SK-N-SH (cell line): Measurements from ENCODE around the gene STARD13. TPM values are rescaled to one million over a fixed set of nuclear protein-coding genes. Genes with fewer than 3 reads are reported as not detected.
A peak's percentile ranks its signal among the peaks of the same experiment; 100 is the strongest.

ENCODE experiments used
- CTCF ChIA-PET: fragments of 300-600, 350-600 bp; formaldehyde crosslinking; extraction: SDS; loops from one replicate; lab custom pipeline; 2021; lab: Yijun Ruan, JAX
- POLR2A ChIA-PET: fragments of 350-600 bp; sonication (Branson Sonifier 250); formaldehyde crosslinking; extraction: SDS; loops from one replicate; lab custom pipeline; 2020; ENCODE audit warnings: antibody characterized with exemption, inconsistent platforms; lab: Yijun Ruan, JAX
- DNase-seq: peaks from one replicate; pipeline ENCODE4 v3.0.0; 2012
- H2AFZ ChIP-seq: fragments of 200-600 bp; sonication (generic); 2 replicates; pipeline ENCODE4 v1.8.1; 2016; ENCODE audit warnings: antibody characterized with exemption, mild to moderate bottlenecking, low read depth
- H3F3A ChIP-seq: fragments of 200-600 bp; sonication (generic); replicated peaks from 2 replicates; pipeline ENCODE3; 2016; ENCODE audit warnings: antibody characterized with exemption, mild to moderate bottlenecking; ENCODE audit not compliant: insufficient read depth
- H3K27ac ChIP-seq, 2 experiments: fragments of 200-500 bp in 1 of 2; fragments of 200-600 bp in 1 of 2; sonication (Bioruptor generic) in 1 of 2; sonication (generic), shearing (Covaris generic) in 1 of 2; 2 replicates each; pipeline versions ENCODE4 v1.5.1 to v1.6.1; 2014 to 2016; ENCODE audit warnings: low read depth in 2 of 2, inconsistent platforms in 1 of 2, low read length in 1 of 2, mild to moderate bottlenecking in 1 of 2, mixed read lengths in 1 of 2
- H3K27me3 ChIP-seq: fragments of 200-600 bp; sonication (generic), shearing (Covaris generic); 2 replicates; pipeline ENCODE4 v1.6.1; 2016; ENCODE audit warnings: mixed run types; ENCODE audit not compliant: insufficient read depth
- H3K36me3 ChIP-seq, 2 experiments: fragments of 200-500 bp in 1 of 2; fragments of 200-600 bp in 1 of 2; sonication (Bioruptor generic) in 1 of 2; sonication (generic) in 1 of 2; replicated peaks in 1 of 2; 2 replicates each; pipeline versions ENCODE3 to v1.5.1; 2014 to 2016; ENCODE audit warnings: low read length in 1 of 2, mild to moderate bottlenecking in 1 of 2; ENCODE audit not compliant: insufficient read depth in 2 of 2, control insufficient read depth in 1 of 2
- H3K4me1 ChIP-seq, 2 experiments: fragments of 200-500 bp in 1 of 2; fragments of 200-600 bp in 1 of 2; sonication (Bioruptor generic) in 1 of 2; sonication (generic), shearing (Covaris generic) in 1 of 2; 2 replicates each; pipeline versions ENCODE4 v1.5.1 to v1.6.1; 2014 to 2016; ENCODE audit warnings: low read depth in 1 of 2, low read length in 1 of 2, mixed run types in 1 of 2; ENCODE audit not compliant: insufficient read depth in 2 of 2, control insufficient read depth in 1 of 2
- H3K4me2 ChIP-seq: fragments of 200-600 bp; sonication (generic), shearing (Covaris generic); 2 replicates; pipeline ENCODE4 v1.6.1; 2017; ENCODE audit warnings: mixed run types
- H3K4me3 ChIP-seq, 2 experiments: fragments of 200-500 bp in 1 of 2; fragments of 200-600 bp in 1 of 2; sonication (Bioruptor generic) in 1 of 2; sonication (generic), shearing (Covaris generic) in 1 of 2; 2 replicates each; pipeline versions ENCODE4 v1.5.1 to v1.8.1; 2014 to 2016; ENCODE audit warnings: low read depth in 2 of 2, inconsistent platforms in 1 of 2, low read length in 1 of 2, mild to moderate bottlenecking in 1 of 2, mixed read lengths in 1 of 2, moderate library complexity in 1 of 2
- H3K79me2 ChIP-seq: fragments of 200-600 bp; sonication (generic); 2 replicates; pipeline ENCODE4 v1.8.1; 2017; ENCODE audit warnings: mild to moderate bottlenecking; ENCODE audit not compliant: insufficient read depth
- H3K9ac ChIP-seq: fragments of 200-600 bp; sonication (generic); 2 replicates; pipeline ENCODE4 v1.6.1; 2017; ENCODE audit warnings: mixed run types
- H3K9me2 ChIP-seq: fragments of 200-600 bp; sonication (generic); 2 replicates; pipeline ENCODE4 v1.6.1; 2017; ENCODE audit warnings: mixed run types
- H3K9me3 ChIP-seq: fragments of 200-600 bp; sonication (generic); 2 replicates; pipeline ENCODE4 v1.6.1; 2017; ENCODE audit warnings: mixed run types, mild to moderate bottlenecking, moderate library complexity
- H4K20me1 ChIP-seq: fragments of 200-600 bp; sonication (generic); 2 replicates; pipeline ENCODE4 v1.6.1; 2017; ENCODE audit warnings: mild to moderate bottlenecking, mixed run types; ENCODE audit not compliant: insufficient read depth
- CHD2 ChIP-seq: fragments of 150-350 bp; IDR thresholded peaks from 2 replicates; pipeline ENCODE4 v1.6.1; 2018; ENCODE audit warnings: low read length; ENCODE audit not compliant: partially characterized antibody
- EP300 ChIP-seq, 2 experiments: IDR thresholded peaks; 2 replicates each; pipeline versions ENCODE4 v1.4.0 to v1.6.1; 2012; ENCODE audit warnings: borderline replicate concordance in 1 of 2, low read depth in 1 of 2, low read length in 1 of 2
- FOXM1 ChIP-seq: IDR thresholded peaks from 2 replicates; pipeline ENCODE4 v1.4.0; 2012; ENCODE audit warnings: low read depth, mild to moderate bottlenecking
- MAX ChIP-seq: IDR thresholded peaks from 2 replicates; pipeline ENCODE4 v1.4.0; 2012; ENCODE audit warnings: low read depth
- NFIC ChIP-seq: IDR thresholded peaks from 2 replicates; pipeline ENCODE4 v1.4.0; 2012; ENCODE audit warnings: borderline replicate concordance
- NRF1 ChIP-seq: IDR thresholded peaks from 2 replicates; pipeline ENCODE4 v1.6.1; 2012; ENCODE audit warnings: low read depth, mild to moderate bottlenecking, low read length
- POLR2AphosphoS5 ChIP-seq: IDR thresholded peaks from 2 replicates; pipeline ENCODE4 v1.6.1; 2012; ENCODE audit warnings: low read depth, low read length
- RAD21 ChIP-seq: IDR thresholded peaks from 2 replicates; pipeline ENCODE4 v1.6.1; 2012; ENCODE audit warnings: mild to moderate bottlenecking, low read length
- SMC3 ChIP-seq: IDR thresholded peaks from 2 replicates; pipeline ENCODE4 v1.6.1; 2012; ENCODE audit warnings: low read depth, low read length, improper control_type of control experiment
- TCF12 ChIP-seq: IDR thresholded peaks from 2 replicates; pipeline ENCODE4 v1.4.0; 2012
- WGBS: methylation state at CpG from one replicate; pipeline ENCODE4 v1.1.6; 2017; ENCODE audit warnings: low lambda C conversion rate; 5-methylcytosine and 5-hydroxymethylcytosine counted together
- polyA plus RNA-seq, 3 experiments: library from polyadenylated mRNA; depleted of rRNA; stranded (reverse); fragments of >200 nt; gene quantifications; 2 replicates each; pipeline ENCODE4 v1.2.3, GENCODE V29; 2012
- TF ChIP-seq, protein P1 (sequence below): fragments of 200-600 bp; sonication (generic); IDR thresholded peaks from 2 replicates; pipeline ENCODE4 v1.6.1; 2017; ENCODE audit warnings: antibody characterized with exemption, mild to moderate bottlenecking, moderate library complexity

The STARD13 gene
- polyA plus RNA-seq, 1 of the 3 experiments (the other 2 are of a cell fraction), result 5.7 TPM

DNA sequence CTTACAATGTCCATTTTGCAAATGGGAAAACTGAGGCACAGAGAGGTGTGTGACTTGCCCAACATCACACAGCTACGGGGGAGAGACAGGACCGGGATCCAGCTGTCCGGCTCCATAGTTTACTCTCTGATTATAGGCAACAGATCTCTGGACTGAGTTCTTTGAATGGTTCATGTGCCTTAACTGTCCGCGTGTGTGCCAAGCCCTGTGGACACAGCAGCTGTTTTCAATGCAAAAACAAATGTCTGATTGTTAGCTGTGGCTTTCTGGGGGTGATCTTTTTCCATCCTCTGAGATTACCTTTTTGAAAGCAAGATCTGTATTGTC is 175.2 kb downstream of the STARD13 start:
- CTCF ChIA-PET, result no interaction called here
- H3K79me2 ChIP-seq, result no peaks in the 10 kb centered on the region
- no peak overlapping the region for H3K4me3 ChIP-seq
- H3K4me1 ChIP-seq, result peaks cover 9 to 14% of the 10 kb centered on the region in 2 experiments
- no peaks in the 10 kb centered on the region for H3K9me2 ChIP-seq
- no peak for DNase-seq
- H3K27me3 ChIP-seq, result no peaks in the 10 kb centered on the region
- no peaks in the 10 kb centered on the region for H4K20me1 ChIP-seq
- POLR2A ChIA-PET, result no interaction called here
- no peaks in the 10 kb centered on the region for H3K9me3 ChIP-seq
- H3K27ac ChIP-seq, result no peak overlapping the region
- peaks cover 35 to 62% of the 10 kb centered on the region in 2 experiments for H3K36me3 ChIP-seq
- 100% methylated on average over 5 of the region's 5 CpGs for WGBS
- no peak overlapping the region for H2AFZ ChIP-seq
- no peak overlapping the region for H3K9ac ChIP-seq
- H3F3A ChIP-seq, result no peaks in the 10 kb centered on the region
- H3K4me2 ChIP-seq, result no peak overlapping the region
- TF ChIP-seq CHD2 (no peak), TCF12 (no peak)
- TF ChIP-seq, all 33 proteins: peak for 0

DNA sequence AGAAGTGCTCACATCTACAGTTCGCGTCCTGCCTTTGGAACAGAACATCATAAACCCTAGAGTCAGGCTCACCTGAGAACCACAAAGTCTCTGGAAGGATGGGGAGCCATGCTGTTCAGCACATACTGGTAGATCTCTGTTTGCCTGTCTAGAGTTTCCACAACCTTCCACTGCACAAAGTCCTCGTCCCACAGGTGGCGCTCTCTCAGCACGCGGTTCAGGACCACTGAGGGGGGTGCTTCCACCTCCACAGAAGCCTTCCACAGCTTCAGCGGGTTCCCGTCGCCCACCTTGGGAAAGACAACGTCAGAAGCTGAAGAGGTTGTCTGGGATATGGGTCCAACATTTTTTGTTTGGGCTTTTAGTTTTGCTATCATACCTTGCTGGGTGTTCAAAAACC is 175.8 kb downstream of the STARD13 start:
- Histone ChIP-seq H3K27ac (no peak overlapping the region), H2AFZ (no peak overlapping the region), H3K9me2 (no peaks in the 10 kb centered on the region), H3K27me3 (no peaks in the 10 kb centered on the region), H3K4me3 (no peak overlapping the region), H3K4me2 (no peak overlapping the region), H3K36me3 (peaks cover 35 to 59% of the 10 kb centered on the region in 2 experiments), H3K9ac (no peak overlapping the region), H3K9me3 (no peaks in the 10 kb centered on the region), H3K4me1 (peaks cover 9 to 14% of the 10 kb centered on the region in 2 experiments), H3K79me2 (no peaks in the 10 kb centered on the region), H4K20me1 (no peaks in the 10 kb centered on the region), H3F3A (no peaks in the 10 kb centered on the region)
- DNase-seq, result no peak
- TF ChIP-seq SMC3, result 0 out of 2 replicates have a peak, but pooled peaks have one; percentile 3
- TF ChIP-seq, protein P1, sequence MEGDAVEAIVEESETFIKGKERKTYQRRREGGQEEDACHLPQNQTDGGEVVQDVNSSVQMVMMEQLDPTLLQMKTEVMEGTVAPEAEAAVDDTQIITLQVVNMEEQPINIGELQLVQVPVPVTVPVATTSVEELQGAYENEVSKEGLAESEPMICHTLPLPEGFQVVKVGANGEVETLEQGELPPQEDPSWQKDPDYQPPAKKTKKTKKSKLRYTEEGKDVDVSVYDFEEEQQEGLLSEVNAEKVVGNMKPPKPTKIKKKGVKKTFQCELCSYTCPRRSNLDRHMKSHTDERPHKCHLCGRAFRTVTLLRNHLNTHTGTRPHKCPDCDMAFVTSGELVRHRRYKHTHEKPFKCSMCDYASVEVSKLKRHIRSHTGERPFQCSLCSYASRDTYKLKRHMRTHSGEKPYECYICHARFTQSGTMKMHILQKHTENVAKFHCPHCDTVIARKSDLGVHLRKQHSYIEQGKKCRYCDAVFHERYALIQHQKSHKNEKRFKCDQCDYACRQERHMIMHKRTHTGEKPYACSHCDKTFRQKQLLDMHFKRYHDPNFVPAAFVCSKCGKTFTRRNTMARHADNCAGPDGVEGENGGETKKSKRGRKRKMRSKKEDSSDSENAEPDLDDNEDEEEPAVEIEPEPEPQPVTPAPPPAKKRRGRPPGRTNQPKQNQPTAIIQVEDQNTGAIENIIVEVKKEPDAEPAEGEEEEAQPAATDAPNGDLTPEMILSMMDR, result peak; percentile 45
- TF ChIP-seq NRF1, result no peak
- TF ChIP-seq RAD21, result peak; percentile 42
- ChIA-PET POLR2A (no interaction called here), CTCF (interaction anchor here (1.3 kb wide), 1 partner anchor 9 kb away, joined by 4 read pairs; no protein-coding TSS in a partner anchor)
- 96% methylated on average over 8 of the region's 10 CpGs for WGBS

GRCh38 chr13:33109271-33109697 is 176.3 kb downstream of the STARD13 start:
- TF ChIP-seq NFIC, result no peak
- no peak for TF ChIP-seq POLR2AphosphoS5
- no peak for TF ChIP-seq FOXM1
- no peak for TF ChIP-seq MAX
- no peak for TF ChIP-seq RAD21
- TF ChIP-seq EP300 (IDR thresholded peaks at IDR 0.05; ENCODE audit: borderline replicate concordance in 1 of 2, low read depth in 1 of 2, low read length in 1 of 2), result no peak
- Histone ChIP-seq H3K4me1 (peaks cover 9 to 14% of the 10 kb centered on the region in 2 experiments), H3K36me3 (peaks cover 35 to 55% of the 10 kb centered on the region in 2 experiments), H3K9me3 (no peaks in the 10 kb centered on the region), H3K79me2 (no peaks in the 10 kb centered on the region), H3K9ac (no peak overlapping the region), H3K4me3 (no peak overlapping the region), H3K27me3 (no peaks in the 10 kb centered on the region), H4K20me1 (no peaks in the 10 kb centered on the region), H3K4me2 (no peak overlapping the region), H3K9me2 (no peaks in the 10 kb centered on the region), H3K27ac (peak overlapping the region in 1 of 2 experiments; percentile 39; a peak in 1 of 4 replicates), H3F3A (no peaks in the 10 kb centered on the region), H2AFZ (no peak overlapping the region; the same call in 1 of the 2 replicates)
- CTCF ChIA-PET, result interaction anchor here (1.3 kb wide), 1 partner anchor 10 kb away, joined by 4 read pairs; no protein-coding TSS in a partner anchor
- 83% methylated on average over 2 of the region's 2 CpGs for WGBS
- no peak for DNase-seq
- POLR2A ChIA-PET, result no interaction called here
